Right lobe of liver (tissue), 4 donors: ENCODE measurements around the gene CAPN5.

ENCODE experiments used
- POLR2A ChIP-seq: fragments of 450-650 bp; IDR thresholded peaks from one replicate; pipeline ENCODE4 v1.6.1; 2017; ENCODE audit warnings: antibody characterized with exemption, mild to moderate bottlenecking
- TF ChIP-seq, protein P1 (sequence below), 4 donors: fragments of 200-600 bp in 3 of 4; fragments of 450-650 bp in 1 of 4; IDR thresholded peaks; one replicate each; pipeline versions ENCODE4 v1.5.1 to v1.8.0; 2016 to 2022; ENCODE audit warnings: antibody characterized with exemption in 4 of 4, mild to moderate bottlenecking in 2 of 4
- donor health status: DM: no; HTN: no; CAD: no.
- donor health status: DM: no; HTN: no; CAD: no.
- donor health status: DM: no; HTN: yes; CAD: no.

DNA sequence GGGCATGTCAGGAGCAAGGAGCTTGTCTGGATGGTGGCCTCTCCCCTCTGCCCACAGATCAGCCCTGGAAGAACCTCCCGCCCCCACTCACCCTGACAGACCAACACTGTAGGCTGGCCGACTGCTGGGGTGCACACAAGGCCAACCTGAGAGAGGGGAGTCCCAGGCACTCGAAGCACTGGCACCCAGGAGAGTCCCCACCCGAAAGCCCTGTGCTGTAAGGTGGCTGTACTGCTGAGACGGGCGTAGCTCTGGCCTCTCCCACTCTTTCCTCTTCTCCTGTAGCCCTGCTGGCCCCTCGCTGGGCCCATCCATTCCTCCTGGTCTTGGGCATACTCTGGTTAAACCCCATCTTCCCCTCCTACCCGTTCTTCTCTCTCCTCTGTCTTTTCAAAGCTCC lies 101.0 kb downstream of the CAPN5 start:
- TF ChIP-seq, protein P1, sequence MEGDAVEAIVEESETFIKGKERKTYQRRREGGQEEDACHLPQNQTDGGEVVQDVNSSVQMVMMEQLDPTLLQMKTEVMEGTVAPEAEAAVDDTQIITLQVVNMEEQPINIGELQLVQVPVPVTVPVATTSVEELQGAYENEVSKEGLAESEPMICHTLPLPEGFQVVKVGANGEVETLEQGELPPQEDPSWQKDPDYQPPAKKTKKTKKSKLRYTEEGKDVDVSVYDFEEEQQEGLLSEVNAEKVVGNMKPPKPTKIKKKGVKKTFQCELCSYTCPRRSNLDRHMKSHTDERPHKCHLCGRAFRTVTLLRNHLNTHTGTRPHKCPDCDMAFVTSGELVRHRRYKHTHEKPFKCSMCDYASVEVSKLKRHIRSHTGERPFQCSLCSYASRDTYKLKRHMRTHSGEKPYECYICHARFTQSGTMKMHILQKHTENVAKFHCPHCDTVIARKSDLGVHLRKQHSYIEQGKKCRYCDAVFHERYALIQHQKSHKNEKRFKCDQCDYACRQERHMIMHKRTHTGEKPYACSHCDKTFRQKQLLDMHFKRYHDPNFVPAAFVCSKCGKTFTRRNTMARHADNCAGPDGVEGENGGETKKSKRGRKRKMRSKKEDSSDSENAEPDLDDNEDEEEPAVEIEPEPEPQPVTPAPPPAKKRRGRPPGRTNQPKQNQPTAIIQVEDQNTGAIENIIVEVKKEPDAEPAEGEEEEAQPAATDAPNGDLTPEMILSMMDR (IDR thresholded peaks at IDR 0.05) = no peak
- no peak for TF ChIP-seq POLR2A
